Jurkat, Clone E6-1 (cell line): ENCODE measurements around the gene KCNIP3.
"Not testable (repeated sequence)": the region's sequence is repeated elsewhere in the genome, so short reads cannot be mapped to it uniquely, and the experiment has no call there.

Source experiments
- DNase-seq: peaks from one replicate; pipeline ENCODE4 v3.0.0-alpha.2; 2011; ENCODE audit warnings: low read depth, low spot score
- H3K4me3 ChIP-seq: 2 replicates; pipeline ENCODE4 v1.5.1; 2011; ENCODE audit warnings: mild to moderate bottlenecking, low read length, control low read depth, moderate library complexity

KCNIP3 gene

GRCh38 chr2:95374921-95375471, 77.8 kb downstream of the KCNIP3 start:
- H3K4me3 ChIP-seq, result no peak overlapping the region
- peak; percentile 61 for DNase-seq

DNA sequence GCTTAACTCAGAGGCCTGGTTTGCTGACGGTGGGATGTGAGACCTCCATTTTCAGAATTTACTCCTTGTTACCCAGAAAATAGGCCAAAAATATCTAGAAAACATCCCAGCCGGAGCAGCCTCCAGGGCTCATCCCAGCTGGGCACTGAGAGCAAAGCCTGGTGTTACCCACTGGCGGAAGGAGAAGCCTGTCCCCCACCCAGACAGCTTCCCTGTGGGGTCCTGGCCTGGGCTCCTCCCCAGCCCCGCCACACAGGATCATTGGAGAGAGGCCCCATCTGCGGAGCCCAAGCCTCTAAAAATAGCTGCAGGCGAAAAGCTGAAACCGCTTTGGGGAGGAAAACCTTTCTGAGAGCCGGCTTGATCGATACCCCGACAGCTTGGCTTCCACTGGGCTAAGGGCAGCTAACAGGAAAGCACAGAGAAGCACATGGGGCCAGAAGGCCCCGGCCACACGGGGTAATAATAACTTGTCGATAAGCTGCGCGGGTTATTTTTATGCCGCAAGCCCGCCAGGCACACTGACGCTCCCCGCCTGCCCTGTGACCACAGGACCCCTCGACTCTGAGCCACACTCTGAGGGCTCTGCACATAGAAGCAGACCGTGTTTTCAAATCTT, 78.5 kb downstream of the KCNIP3 start:
- H3K4me3 ChIP-seq, result no peak overlapping the region
- DNase-seq, result no peak

GRCh38 chr2:95376311-95377215, 79.4 kb downstream of the KCNIP3 start:
- DNase-seq, result no peak

GRCh38 chr2:95377216-95378123, 80.3 kb downstream of the KCNIP3 start:
- no peak for DNase-seq
- H3K4me3 ChIP-seq, result no peak overlapping the region

More at GRCh38 chr2:95376311-95377215, 79.4 kb downstream of the KCNIP3 start:
- no peak overlapping the region for H3K4me3 ChIP-seq

- H3K4me3 ChIP-seq, DNase-seq: not testable (repeated sequence)
Measured at GRCh38 chr2:95378281-95378680, 81.1 kb downstream of the KCNIP3 start.

GRCh38 chr2:95379371-95379831, 82.3 kb downstream of the KCNIP3 start:
- DNase-seq, result no peak
- H3K4me3 ChIP-seq, result no peak overlapping the region

DNA sequence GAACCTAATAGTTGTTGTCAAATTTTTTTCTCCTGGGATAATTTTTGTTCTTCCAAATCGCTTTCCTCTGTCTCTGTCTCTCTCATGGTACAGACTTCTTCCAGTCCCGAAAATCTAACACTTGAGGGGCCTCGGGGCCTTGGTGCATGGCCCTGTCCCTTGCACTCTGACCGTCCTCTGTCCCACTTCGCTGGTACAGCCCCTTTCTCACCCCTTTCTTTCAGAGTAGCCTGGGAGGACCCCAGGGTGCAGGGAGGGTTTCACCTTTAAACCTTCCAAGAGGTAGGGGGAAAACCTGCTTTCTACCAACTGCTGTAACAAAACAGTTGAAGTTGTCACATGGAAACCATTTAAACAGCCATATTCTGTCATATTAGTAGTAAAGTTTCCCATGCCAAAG, 83.1 kb downstream of the KCNIP3 start:
- DNase-seq, result no peak
- no peak overlapping the region for H3K4me3 ChIP-seq

- no peak for DNase-seq
- H3K4me3 ChIP-seq, result no peak overlapping the region
Measured at GRCh38 chr2:95380731-95381130, 83.6 kb downstream of the KCNIP3 start.

- DNase-seq, result no peak
- H3K4me3 ChIP-seq, result no peak overlapping the region
Measured at GRCh38 chr2:95381212-95382191, 84.4 kb downstream of the KCNIP3 start.

- no peak for DNase-seq
- no peak overlapping the region for H3K4me3 ChIP-seq
Measured at GRCh38 chr2:95382192-95382591, 85.0 kb downstream of the KCNIP3 start.

GRCh38 chr2:95382686-95383634, 85.8 kb downstream of the KCNIP3 start:
- no peak for DNase-seq
- H3K4me3 ChIP-seq, result no peak overlapping the region

- no peak overlapping the region for H3K4me3 ChIP-seq
Measured at GRCh38 chr2:95383635-95384027, 86.5 kb downstream of the KCNIP3 start.

GRCh38 chr2:95384854-95385569, 87.9 kb downstream of the KCNIP3 start:
- DNase-seq, result no peak
- H3K4me3 ChIP-seq, result no peak overlapping the region

More at GRCh38 chr2:95383635-95384027, 86.5 kb downstream of the KCNIP3 start:
- DNase-seq, result no peak

DNA sequence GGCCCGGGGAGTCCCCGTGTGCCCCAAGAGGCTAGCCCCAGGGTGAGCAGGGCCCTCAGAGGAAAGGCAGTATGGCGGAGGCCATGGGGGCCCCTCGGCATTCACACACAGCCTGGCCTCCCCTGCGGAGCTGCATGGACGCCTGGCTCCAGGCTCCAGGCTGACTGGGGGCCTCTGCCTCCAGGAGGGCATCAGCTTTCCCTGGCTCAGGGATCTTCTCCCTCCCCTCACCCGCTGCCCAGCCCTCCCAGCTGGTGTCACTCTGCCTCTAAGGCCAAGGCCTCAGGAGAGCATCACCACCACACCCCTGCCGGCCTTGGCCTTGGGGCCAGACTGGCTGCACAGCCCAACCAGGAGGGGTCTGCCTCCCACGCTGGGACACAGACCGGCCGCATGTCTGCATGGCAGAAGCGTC, 88.4 kb downstream of the KCNIP3 start:
- no peak for DNase-seq
- H3K4me3 ChIP-seq, result no peak overlapping the region

DNA sequence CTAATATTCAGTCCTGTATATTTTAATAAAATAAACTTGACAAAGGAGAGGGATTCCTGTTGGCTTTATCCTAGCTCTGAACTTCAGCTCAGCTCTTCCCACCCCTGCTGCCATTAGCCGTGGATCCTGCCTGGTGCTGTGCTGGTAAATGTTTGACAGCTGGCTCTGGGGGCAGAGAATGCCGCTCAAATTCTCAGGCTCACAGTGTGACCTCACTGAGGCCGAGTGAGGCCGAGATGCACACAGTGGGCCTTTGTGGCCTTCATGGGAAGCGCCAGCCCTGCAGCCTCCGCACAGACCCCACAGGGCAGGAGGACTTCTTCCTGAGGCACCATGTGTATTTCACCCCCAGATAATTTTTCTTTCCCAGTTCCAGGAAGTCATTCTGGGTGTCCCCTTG, 88.9 kb downstream of the KCNIP3 start:
- H3K4me3 ChIP-seq, result no peak overlapping the region
- no peak for DNase-seq

GRCh38 chr2:95387358-95387757, 90.2 kb downstream of the KCNIP3 start:
- DNase-seq, result no peak
- no peak overlapping the region for H3K4me3 ChIP-seq
